ENCODE results near the gene PTPRZ1. TPM values are rescaled to one million over a fixed set of nuclear protein-coding genes. Genes with fewer than 3 reads are reported as not detected.

The PTPRZ1 gene
- total and polyA plus RNA-seq, 2 of the 8 experiments (the other 6 are each of a cell fraction or from before 2014, with no cell fraction given) = 112 to 135 TPM

DNA sequence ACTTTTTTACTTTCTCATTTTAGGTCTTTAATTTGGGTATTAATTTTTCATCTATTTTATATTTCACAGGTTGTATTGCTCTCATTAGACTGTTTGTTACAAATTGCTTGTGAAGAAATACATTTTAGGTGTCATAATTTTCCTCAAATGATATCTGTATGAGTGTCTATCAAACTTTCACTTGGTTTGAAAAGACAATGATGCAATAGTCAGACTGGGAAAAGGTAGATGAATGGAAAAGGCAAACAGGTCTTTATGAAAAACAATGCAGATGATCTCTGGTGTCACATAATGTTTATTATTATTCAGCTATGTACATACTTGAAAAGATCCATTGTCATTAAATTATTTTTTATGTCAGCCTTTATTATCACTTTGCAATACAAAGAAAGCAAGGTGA is 80.2 kb downstream of the PTPRZ1 start:
- ChIA-PET CTCF (ENCODE audit: partially characterized antibody) (interaction anchor here (0.5 to 1.3 kb wide), 4 partner anchors 41 to 674 kb away, joined by 3 to 4 read pairs (median 3); no protein-coding TSS in a partner anchor), POLR2A (ENCODE audit: partially characterized antibody) (interaction anchor here (0.8 to 5.1 kb wide), 3 partner anchors 13 to 21 kb away, joined by 3 to 35 read pairs (median 4); no protein-coding TSS in a partner anchor)
- DNase-seq (ENCODE audit: low read depth in 1 of 2, low spot score in 2 of 2) (no peak), FAIRE-seq (no peak)
- Histone ChIP-seq H2BK120ac (replicated peaks; ENCODE audit: low read depth, low read length) (no peak overlapping the region), H4K20me1 (replicated peaks in 1 of 2; ENCODE audit: control insufficient read depth in 1 of 2, insufficient read depth in 2 of 2, low read length in 2 of 2) (no peaks in the 10 kb centered on the region), H3K4ac (replicated peaks; ENCODE audit: insufficient read length, low read depth, low read length) (no peak overlapping the region), H3K9ac (replicated peaks in 1 of 4; ENCODE audit: extremely low read depth in 1 of 4, low read depth in 3 of 4, low read length in 3 of 4) (no peak overlapping the region), H3K56ac (replicated peaks; ENCODE audit: insufficient read length, low read depth, low read length) (no peak overlapping the region), H4K5ac (ENCODE audit: insufficient read length, low read depth, low read length) (peak overlapping the region; percentile 65), H2BK15ac (ENCODE audit: low read length) (no peak overlapping the region), H2BK5ac (ENCODE audit: low read depth, low read length) (no peak overlapping the region), H4K91ac (replicated peaks; ENCODE audit: insufficient read length, low read length) (no peak overlapping the region), H2BK20ac (ENCODE audit: low read length) (no peak overlapping the region), H3K18ac (ENCODE audit: extremely low read depth, low read length) (no peak overlapping the region), H3K27ac (ENCODE audit: low read depth, low read length) (no peak overlapping the region), H3K36me3 (ENCODE audit: control insufficient read depth in 2 of 4, insufficient read depth in 4 of 4, low read length in 3 of 4) (peaks cover 0 to 2% (median 0%) of the 10 kb centered on the region in 4 experiments; a peak in 3 of 8 replicates), H2AK5ac (ENCODE audit: low read depth, low read length) (no peak overlapping the region), H3K4me1 (replicated peaks in 1 of 4; ENCODE audit: control insufficient read depth in 3 of 4, insufficient read depth in 4 of 4, low read length in 3 of 4) (peaks cover 0 to 16% (median 5%) of the 10 kb centered on the region in 4 experiments; a peak in 4 of 7 replicates), H3K23me2 (ENCODE audit: low read depth, low read length) (no peaks in the 10 kb centered on the region), H3K23ac (ENCODE audit: insufficient read length) (no peak overlapping the region), H2AFZ (ENCODE audit: low read length) (no peak overlapping the region), H3K79me2 (ENCODE audit: control insufficient read depth in 1 of 2, insufficient read depth in 2 of 2, low read length in 2 of 2) (peaks cover 0 to 62% of the 10 kb centered on the region in 2 experiments; a peak in 3 of 4 replicates), H3K4me2 (ENCODE audit: insufficient read depth in 1 of 2, low read depth in 2 of 2, low read length in 2 of 2) (0 out of 4 replicates have a peak overlapping the region, but pooled peaks of 1 of the 2 experiments have one; percentile 1), H2BK12ac (ENCODE audit: low read depth, low read length) (no peak overlapping the region), H3K14ac (ENCODE audit: insufficient read length) (no peak overlapping the region), H3K79me1 (ENCODE audit: low read depth, low read length) (peaks cover 2% of the 10 kb centered on the region; the same call in 1 of the 2 replicates), H3K27me3 (replicated peaks in 1 of 4; ENCODE audit: control insufficient read depth in 3 of 4, extremely low read depth in 1 of 4, insufficient read depth in 3 of 4, low read length in 3 of 4) (no peaks in the 10 kb centered on the region), H4K8ac (ENCODE audit: extremely low read depth, insufficient read depth, low read length) (no peak overlapping the region), H3K4me3 (ENCODE audit: extremely low read depth in 1 of 4, insufficient read depth in 2 of 4, low read depth in 3 of 4, low read length in 4 of 4) (no peak overlapping the region; a peak in 1 of 8 replicates), H3K9me3 (ENCODE audit: insufficient read depth in 2 of 2, low read depth in 1 of 2, low read length in 1 of 2) (no peaks in the 10 kb centered on the region)
- TF ChIP-seq CHD2 (IDR thresholded peaks at IDR 0.05; ENCODE audit: low read length) (no peak), FOSL1 (IDR thresholded peaks at IDR 0.05; ENCODE audit: insufficient read depth, low read depth, low read length) (no peak)

Data from H1 (cell line).